AG04449 (cell line): Measurements from ENCODE around the gene KIF13A.
"Not testable (repeated sequence)": the region's sequence is repeated elsewhere in the genome, so short reads cannot be mapped to it uniquely, and the experiment has no call there.

ENCODE experiments used
- CTCF ChIA-PET: fragments of 350-600 bp; formaldehyde crosslinking; extraction: SDS; loops from one replicate; lab custom pipeline; 2021; ENCODE audit warnings: antibody characterized with exemption; lab: Yijun Ruan, JAX
- POLR2A ChIA-PET: fragments of 400-600, 350-600 bp; formaldehyde crosslinking; extraction: SDS; loops from one replicate; lab custom pipeline; 2020; ENCODE audit warnings: antibody characterized with exemption, inconsistent platforms; lab: Yijun Ruan, JAX
- DNase-seq: peaks from one replicate; pipeline ENCODE4 v3.0.0-alpha.2; 2010; ENCODE audit warnings: low read depth, low spot score
- H3K4me3 ChIP-seq: 2 replicates; pipeline ENCODE4 v1.5.1; 2011; ENCODE audit warnings: low read depth, mild to moderate bottlenecking, control low read depth, low read length
- CTCF ChIP-seq: IDR thresholded peaks from one replicate; pipeline ENCODE4 v1.5.1; 2011; ENCODE audit warnings: mild to moderate bottlenecking, moderate library complexity, low read length, control low read depth, inconsistent platforms; ENCODE audit not compliant: insufficient read depth; ENCODE audit errors: missing control alignments

Gene KIF13A

GRCh38 chr6:17812311-17812710 lies 175.1 kb downstream of the KIF13A start:
- H3K4me3 ChIP-seq: no peak overlapping the region
- no peak for DNase-seq
- TF ChIP-seq CTCF: no peak
- ChIA-PET CTCF (interaction anchor here (1.1 to 7.2 kb wide), 5 partner anchors 7 to 311 kb away, joined by 3 to 71 read pairs (median 6); no protein-coding TSS in a partner anchor), POLR2A (no interaction called here)

DNA sequence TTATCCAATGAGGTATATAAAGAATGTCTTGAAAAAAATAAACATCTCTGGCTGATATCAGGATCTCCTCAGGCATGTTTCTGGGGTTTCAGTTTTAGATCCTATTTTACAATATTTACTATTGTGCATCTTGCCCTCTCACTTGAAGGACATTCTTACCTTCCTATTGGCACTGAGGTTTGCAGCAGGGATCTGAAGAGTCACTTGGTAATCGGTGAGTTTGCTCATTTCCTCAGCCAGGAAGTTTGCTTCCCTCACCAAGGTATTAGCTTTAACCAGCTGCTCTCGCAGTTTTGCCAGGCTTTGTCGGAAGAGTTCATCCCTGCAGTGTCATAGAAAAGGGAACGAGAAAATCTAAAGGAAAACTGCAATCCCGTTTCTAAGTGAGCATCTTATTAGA lies 178.8 kb downstream of the KIF13A start:
- DNase-seq: no peak
- CTCF ChIA-PET: interaction anchor here (1.8 kb wide), 1 partner anchor 10 kb away, joined by 4 read pairs; no protein-coding TSS in a partner anchor
- no peak overlapping the region for H3K4me3 ChIP-seq
- no peak for TF ChIP-seq CTCF
- POLR2A ChIA-PET: no interaction called here

DNA sequence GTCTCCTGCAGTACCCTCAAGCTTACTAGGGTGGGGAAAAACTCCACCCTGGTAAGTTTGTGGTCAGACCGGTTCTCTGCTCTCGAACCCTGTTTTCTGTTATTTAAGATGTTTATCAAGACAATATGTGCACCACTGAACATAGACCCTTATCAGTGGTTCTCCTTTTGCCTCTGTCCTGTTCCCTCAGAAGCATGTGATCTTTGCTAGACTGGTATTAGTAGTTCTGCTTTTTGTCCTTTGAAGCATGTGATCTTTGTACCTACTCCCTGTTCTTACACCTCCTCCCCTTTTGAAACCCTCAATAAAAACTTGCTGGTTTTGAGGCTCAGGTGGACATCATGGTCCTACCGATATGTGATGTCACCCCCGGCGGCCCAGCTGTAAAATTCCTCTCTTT lies 180.0 kb downstream of the KIF13A start:
- H3K4me3 ChIP-seq, DNase-seq, POLR2A ChIA-PET, CTCF ChIA-PET: not testable (repeated sequence)

- ChIA-PET POLR2A (no interaction called here), CTCF (interaction anchor here (0.6 to 4.4 kb wide), 41 partner anchors 9 to 655 kb away, joined by 3 to 71 read pairs (median 4); partner anchors contain the start of genes FAM8A1 and NHLRC1)
- no peak for DNase-seq
- no peak overlapping the region for H3K4me3 ChIP-seq
- no peak for TF ChIP-seq CTCF
Observed at GRCh38 chr6:17803409-17803808, 184.0 kb downstream of the KIF13A start.

DNA sequence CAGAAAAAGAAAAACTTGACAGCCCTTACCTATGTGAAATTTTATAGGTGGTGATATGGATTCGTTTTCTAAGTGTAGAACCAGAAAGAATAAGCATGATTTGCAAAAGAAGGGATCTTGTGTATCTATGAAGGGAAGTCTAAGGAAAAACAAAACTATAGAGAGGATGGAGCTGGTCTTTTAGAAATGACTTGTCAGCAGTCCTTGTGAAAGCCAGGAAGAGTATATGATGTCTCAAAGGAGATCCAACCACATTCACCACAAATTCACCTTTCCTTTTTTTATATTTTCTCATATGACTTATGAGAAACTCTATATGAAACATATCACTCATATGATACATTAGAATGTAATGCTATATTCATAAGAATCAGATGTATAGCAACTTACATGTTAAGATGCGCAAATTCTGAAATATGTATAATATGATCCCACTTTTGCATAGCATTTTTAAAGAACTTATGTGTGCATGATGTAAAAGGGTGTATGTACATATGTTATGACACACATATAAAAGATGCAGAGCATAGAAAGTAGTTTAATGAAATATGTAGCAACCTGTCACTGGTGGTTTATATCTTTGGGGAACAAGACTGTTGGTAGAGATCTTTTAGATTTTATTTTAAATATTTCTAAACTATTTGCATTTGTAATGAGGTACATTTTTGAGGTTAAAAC lies 188.8 kb downstream of the KIF13A start:
- DNase-seq: no peak
- CTCF ChIA-PET: interaction anchor here (2.9 kb wide), 1 partner anchor 643 kb away, joined by 9 read pairs; no protein-coding TSS in a partner anchor
- no peak for TF ChIP-seq CTCF
- no peak overlapping the region for H3K4me3 ChIP-seq
- POLR2A ChIA-PET: no interaction called here

DNA sequence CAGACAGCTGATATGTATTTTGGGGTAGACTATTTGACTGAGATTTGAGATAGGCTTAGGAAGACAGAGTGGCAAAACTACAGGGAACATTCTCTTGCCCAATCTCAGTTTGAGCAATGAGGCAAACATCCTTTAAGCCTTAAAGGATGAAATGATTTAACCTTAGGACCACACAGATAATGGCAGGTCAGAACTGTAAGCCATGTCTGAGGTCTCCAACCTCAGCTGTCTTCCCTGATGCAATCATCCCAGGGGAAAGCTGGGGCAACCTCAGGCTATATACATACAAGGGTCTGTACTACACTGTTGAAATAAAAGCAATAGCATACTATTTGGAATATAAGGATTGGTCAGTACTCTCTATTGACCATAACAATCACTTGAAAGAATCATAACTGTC lies 196.9 kb downstream of the KIF13A start:
- DNase-seq: no peak
- TF ChIP-seq CTCF: no peak
- ChIA-PET POLR2A (no interaction called here), CTCF (interaction anchor here (1.0 to 6.5 kb wide), 3 partner anchors 11 to 631 kb away, joined by 3 to 46 read pairs (median 3); no protein-coding TSS in a partner anchor)
- H3K4me3 ChIP-seq: no peak overlapping the region
